Activated T-cell treated with anti-CD3 and anti-CD28 coated beads for 48 hours (primary cell): ENCODE results near the gene TMEM203.
A peak's percentile ranks its signal among the peaks of the same experiment; 100 is the strongest.

Experiments used
- DNase-seq: peaks from one replicate; pipeline ENCODE4 v3.0.0-alpha.2; 2020; ENCODE audit warnings: low read depth

TMEM203 gene

DNA sequence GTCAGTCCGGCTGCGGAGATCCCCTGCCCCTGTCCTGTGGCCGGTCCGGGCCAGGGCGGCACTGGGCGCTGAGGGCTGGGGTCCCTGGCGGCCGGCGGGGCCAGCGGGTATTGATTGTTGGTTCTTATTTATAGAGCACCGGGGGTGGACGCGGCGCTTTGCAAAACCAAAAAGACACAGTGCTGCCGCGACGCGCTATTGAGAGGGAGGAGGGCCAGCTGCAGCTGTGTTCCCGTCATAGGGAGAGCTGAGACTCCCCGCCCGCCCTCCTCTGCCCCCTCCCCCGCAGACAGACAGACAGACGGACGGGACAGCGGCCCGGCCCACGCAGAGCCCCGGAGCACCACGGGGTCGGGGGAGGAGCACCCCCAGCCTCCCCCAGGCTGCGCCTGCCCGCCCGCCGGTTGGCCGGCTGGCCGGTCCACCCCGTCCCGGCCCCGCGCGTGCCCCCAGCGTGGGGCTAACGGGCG is 38.1 kb downstream of the TMEM203 start:
- DNase-seq = no peak

DNA sequence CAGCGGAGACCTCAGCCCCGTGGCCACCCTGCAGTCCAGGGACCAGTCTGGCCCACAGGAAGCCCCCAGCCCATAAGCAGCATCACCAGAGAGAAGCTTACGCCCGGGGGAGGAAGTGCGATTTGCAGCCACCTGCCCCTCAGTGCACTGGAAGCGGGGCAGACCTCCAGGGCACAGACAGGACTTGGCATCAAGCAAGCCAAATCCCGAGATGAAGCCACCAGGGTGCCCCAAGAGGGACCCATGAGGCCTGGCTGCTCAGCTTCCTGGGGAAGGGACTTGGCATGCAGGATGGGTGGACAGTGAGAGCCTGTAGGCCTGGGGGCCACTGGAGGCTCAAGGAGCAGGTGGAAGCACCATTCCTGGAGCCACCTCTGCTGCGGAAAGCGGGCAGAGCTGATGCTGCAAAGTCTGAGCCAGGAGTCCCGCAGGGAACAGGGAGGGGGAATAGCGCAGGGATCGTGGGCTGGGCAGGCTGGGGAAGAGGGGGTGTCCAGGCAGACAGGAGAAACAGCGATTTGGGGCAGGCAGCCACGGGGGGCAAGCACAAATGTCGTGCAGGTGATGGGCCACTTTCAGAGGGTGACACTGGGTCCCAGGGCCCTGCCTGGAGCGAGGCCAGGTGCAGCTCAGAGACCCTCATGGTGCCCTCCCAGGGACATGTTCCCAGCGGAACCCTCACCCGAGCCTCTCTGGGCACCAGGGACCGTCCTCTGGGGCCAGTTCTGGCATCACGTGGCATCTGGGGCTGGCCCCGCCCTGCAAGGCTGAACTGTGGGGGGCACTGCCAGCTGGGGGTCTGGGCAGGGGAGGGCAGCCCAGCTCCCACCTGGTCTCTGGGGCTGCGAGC is 38.8 kb downstream of the TMEM203 start:
- no peak for DNase-seq

DNA sequence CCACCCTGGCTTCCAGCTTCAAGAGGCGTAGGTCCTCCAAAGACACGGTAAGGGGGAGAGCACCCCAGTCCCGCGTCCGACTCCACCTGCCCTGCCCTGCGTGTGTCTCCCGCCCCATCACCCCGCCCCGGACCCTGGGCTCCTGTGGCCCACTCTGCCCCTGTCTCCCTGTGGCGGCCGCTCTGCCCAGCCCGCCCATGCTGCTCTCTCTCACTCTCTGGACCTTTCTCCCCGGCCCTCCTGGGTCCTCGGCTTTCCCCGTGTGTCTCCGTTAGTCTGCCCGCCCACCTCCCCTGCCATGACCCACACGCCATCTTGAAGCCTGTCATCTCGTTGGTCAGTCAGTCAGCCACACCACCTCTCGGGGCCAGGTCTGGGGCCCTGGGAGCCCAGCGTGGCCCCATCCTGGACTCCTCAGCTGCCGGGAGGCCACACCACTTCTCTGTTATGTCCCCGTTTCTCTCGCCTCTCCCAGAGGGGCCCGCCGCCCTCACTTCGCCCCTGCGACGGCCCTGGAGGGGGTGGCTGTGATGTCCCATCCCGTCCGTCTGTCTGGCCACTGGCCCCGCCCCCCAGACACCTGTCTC is 40.1 kb downstream of the TMEM203 start:
- DNase-seq = no peak

- no peak for DNase-seq
Measured at GRCh38 chr9:137164370-137165249, 40.8 kb downstream of the TMEM203 start.

DNA sequence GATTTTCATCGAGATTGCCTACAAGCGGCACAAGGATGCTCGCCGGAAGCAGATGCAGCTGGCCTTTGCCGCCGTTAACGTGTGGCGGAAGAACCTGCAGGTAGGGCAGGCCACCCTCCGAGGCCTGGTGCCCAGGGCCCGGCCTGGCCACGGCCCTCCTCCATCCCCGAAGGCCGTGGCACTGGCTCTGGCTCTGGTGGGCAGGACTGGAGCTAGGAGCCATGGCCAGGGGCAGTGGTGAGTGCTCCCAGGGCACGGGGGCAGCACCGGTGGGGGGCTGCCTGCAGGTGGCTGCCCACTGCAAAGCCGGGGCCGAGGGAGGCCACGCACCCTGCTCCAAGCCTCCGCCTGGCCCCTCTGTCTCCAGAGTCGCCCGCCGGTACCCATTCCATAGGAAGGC is 41.6 kb downstream of the TMEM203 start:
- no peak for DNase-seq

DNA sequence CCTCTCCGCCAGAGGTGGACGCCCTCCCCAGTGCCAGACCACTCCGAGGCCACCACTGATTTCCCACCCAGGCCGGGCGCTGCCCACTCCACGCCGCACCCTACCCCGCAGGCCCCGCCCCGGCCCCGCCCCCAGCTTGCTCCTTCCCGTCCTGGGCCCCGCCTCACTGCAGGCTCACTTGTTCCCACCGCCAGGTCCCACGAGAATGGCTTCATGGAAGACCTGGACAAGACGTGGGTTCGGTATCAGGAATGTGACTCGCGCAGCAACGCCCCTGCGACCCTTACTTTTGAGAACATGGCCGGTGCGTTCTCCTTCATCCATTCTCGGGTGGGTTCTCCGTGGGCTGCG is 42.1 kb downstream of the TMEM203 start:
- no peak for DNase-seq

GRCh38 chr9:137162505-137163364 is 42.7 kb downstream of the TMEM203 start:
- DNase-seq = no peak

GRCh38 chr9:137161558-137162486 is 43.6 kb downstream of the TMEM203 start:
- no peak for DNase-seq

GRCh38 chr9:137160716-137161557 is 44.5 kb downstream of the TMEM203 start:
- DNase-seq = no peak

DNA sequence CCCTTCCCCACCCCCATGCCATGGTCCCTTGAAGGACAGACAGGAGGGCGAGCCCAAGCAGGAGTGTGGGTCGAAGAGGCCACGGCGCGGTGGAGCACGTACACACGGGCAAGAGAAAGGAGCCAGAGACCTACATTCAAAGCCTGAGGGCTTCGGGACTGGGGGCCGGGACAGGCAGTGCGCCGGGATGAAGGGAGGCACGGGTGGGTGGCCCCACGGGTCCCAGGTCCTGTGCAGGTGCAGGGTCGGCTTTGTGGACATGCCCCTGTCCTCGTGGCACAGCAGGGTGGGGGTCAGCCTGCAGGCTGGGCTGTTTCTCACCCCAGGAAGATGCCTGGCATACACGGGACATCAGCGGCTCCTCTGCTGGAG is 45.4 kb downstream of the TMEM203 start:
- DNase-seq = no peak

DNA sequence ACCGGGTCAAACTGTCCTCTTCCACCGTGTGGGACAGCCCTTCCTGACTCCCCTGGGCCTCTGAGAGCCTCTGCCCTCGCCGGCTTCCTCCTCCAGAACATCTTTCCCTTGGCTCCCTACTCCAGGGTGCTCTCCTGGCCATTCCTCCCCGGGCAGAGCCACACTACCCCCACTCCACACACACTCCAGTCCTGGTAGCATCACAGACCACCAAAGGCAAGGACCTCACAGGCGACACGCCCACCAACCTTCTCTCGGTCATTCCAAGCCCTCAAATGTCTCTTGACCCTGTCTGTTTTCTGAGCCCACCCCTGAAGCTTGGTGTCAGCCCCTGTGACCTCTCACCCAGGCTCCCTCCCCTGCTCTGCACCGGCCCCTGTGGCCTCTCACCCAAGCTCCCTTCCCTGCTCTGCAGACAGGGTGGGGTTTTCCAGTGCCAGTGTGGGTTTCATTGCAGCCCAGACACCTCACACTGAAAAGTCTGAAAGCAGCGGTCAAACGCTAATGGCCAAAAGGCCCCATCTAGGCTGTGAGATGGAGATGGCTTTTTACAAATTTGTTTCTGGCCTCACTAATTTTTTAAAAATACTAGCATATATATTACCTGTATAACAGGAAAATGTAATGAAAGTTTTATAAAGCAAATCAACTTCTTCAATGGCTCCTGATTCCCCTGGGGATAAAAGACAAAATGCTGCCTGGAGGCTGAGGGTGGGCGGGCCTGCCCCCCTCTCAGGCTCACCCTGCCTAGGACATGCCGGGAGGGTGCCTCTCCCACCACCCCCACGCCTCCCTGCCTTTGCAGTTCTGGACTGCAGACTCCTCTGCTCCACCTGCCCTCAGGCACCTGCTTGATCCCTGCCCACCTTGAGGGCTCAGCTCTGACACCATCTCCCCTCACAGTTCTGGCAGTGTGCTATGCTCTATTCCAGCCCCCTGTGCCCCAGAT is 46.1 kb downstream of the TMEM203 start:
- DNase-seq = no peak

- DNase-seq = no peak
Measured at GRCh38 chr9:137158625-137159024, 46.8 kb downstream of the TMEM203 start.

DNA sequence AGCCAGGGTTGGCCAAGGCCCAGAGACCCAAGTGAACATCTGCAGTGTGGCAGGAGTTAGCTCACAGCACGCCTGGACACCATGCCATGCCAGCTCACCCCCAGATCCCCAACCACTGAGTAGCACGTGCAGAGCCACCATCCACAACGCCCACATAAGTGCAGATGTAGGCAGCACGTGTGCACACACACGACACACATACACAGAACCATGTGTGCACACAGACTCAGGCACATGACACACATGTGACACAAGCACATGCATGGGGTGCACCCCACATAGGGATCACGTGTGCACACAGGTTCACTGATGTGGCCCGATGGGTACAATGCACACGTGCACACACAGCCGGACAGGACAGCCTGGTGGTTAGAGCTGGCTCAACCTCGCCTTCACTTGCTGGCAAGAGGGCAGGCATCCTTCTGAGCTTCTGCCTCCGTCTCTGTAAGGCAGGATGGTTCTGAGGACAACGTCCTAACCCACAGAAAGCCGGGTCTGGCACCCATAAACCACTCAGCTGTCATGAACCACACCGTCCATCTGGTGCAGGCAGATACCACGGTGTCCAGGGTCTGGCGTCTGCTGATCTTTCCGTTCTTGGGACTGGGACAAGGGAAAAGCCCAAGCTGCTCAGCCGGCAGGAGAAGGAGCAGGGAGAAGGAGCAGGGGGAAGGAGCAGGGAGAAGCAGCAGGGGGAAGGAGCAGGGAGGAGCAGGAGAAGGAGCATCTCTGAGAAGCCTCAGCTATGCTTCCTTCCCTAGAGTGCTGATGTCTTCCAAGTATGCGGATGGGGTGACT is 47.6 kb downstream of the TMEM203 start:
- DNase-seq = no peak

DNA sequence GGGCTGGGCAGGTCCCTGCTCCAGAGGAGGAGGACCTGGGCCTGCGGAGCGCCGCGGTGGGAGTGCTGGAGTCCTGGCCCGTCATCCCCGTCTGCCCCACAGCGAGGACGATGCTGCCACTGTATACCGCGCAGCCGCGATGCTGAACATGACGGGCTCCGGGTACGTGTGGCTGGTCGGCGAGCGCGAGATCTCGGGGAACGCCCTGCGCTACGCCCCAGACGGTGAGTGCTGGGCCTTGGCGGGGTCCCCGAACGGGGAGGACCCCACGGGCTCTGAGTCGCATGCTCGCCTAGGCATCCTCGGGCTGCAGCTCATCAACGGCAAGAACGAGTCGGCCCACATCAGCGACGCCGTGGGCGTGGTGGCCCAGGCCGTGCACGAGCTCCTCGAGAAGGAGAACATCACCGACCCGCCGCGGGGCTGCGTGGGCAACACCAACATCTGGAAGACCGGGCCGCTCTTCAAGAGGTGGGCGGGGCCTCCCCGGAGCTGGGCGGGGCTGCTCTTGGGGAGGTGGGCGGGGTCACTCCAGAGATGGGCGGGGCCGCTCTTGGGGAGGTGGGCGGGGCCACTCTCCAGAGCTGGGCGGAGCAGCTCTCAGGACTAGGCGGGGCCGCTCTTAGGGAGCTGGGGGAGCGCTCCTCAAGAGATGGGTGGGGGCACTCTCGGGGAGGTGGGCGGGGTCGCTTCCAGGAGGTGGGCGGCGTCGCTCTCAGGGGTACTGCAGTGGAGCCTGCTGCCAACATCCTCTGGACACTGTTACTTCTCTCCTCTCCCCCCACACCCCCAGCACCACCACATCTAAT is 48.7 kb downstream of the TMEM203 start:
- peak; percentile 61 for DNase-seq
